Measurements from ENCODE around the gene EMX1. TPM values are rescaled to one million over a fixed set of nuclear protein-coding genes. Genes with fewer than 3 reads are reported as not detected.

The EMX1 gene
- total and polyA plus RNA-seq, 12 donors, result 0.01 to 0.07 TPM; not detected in 10

DNA sequence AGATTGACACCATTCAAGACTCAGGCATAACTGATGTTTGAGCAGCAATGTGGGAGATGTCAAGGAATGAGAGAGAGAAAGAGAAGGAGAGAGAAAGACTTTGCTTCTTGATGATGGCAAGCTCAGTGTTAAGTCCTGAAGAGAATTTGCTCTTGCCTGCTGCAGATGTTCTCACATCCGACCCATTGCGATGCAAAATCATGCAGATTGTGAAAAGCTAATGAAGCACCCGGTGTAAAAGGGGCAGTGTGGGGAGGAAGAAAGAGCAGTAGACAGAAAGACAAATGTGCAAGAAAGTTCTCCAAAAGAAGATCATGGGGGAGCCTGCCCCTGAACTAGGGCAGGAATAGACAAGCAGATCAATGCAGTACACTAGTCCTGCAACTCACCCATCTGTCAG lies 57.7 kb downstream of the EMX1 start:
- Histone ChIP-seq H3K27me3 (no peaks in the 10 kb centered on the region), H3K27ac (no peak overlapping the region), H3K36me3 (peaks cover 0 to 18% (median 0%) of the 10 kb centered on the region in 9 donors), H3K9me3 (no peaks in the 10 kb centered on the region), H3K4me1 (peaks cover 0 to 14% (median 4%) of the 10 kb centered on the region in 9 donors), H3K4me3 (no peak overlapping the region)
- ATAC-seq (no peak), DNase-seq (no peak)
- 69 to 73% methylated on average over 3 of the region's 3 CpGs for WGBS, 2 donors
- TF ChIP-seq, protein P1, sequence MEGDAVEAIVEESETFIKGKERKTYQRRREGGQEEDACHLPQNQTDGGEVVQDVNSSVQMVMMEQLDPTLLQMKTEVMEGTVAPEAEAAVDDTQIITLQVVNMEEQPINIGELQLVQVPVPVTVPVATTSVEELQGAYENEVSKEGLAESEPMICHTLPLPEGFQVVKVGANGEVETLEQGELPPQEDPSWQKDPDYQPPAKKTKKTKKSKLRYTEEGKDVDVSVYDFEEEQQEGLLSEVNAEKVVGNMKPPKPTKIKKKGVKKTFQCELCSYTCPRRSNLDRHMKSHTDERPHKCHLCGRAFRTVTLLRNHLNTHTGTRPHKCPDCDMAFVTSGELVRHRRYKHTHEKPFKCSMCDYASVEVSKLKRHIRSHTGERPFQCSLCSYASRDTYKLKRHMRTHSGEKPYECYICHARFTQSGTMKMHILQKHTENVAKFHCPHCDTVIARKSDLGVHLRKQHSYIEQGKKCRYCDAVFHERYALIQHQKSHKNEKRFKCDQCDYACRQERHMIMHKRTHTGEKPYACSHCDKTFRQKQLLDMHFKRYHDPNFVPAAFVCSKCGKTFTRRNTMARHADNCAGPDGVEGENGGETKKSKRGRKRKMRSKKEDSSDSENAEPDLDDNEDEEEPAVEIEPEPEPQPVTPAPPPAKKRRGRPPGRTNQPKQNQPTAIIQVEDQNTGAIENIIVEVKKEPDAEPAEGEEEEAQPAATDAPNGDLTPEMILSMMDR (IDR thresholded peaks at IDR 0.05), result no peak
- intact Hi-C loops (cut with DNase I), result loop anchor here in 3 of 10 donors (2.0 to 10.0 kb wide), 2 partner anchors 38 to 80 kb away; no protein-coding TSS in a partner anchor

DNA sequence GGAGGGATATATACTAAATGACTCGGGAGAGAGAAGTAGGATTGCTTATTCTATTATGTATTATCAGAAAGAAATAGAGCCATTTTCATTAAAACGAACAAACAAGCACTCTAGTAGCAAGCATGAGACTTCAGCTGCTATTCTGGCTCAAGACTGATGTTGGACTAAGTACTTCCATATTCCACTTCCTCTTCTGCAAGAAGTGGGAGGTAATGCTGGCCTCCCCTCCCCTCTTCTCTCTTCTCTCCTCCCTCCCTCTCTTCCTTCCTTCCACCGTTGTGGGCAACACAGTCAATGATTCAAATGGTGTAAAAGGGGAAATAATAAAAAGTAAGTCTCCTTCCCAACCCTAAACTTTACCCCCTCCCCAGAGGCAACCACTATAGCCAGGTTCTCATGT lies 62.6 kb downstream of the EMX1 start:
- TF ChIP-seq, protein P1 (IDR thresholded peaks at IDR 0.05), result no peak
- H3K4me1 ChIP-seq, result peaks cover 10 to 50% (median 33%) of the 10 kb centered on the region in 9 donors
- H3K4me3 ChIP-seq, result no peak overlapping the region
- H3K9me3 ChIP-seq, result no peaks in the 10 kb centered on the region
- H3K27me3 ChIP-seq, result no peaks in the 10 kb centered on the region
- peaks cover 0 to 17% (median 0%) of the 10 kb centered on the region in 9 donors for H3K36me3 ChIP-seq
- DNase-seq, result no peak
- no peak overlapping the region for H3K27ac ChIP-seq
- WGBS, 2 donors, result 55 to 72% methylated on average over 3 of the region's 3 CpGs
- intact Hi-C loops (cut with DNase I), result loop anchor here in 3 of 10 donors (5.0 to 10.0 kb wide), 2 partner anchors 85 to 92 kb away; partner anchors contain the start of gene SFXN5 (in 1 of the 3)
- peak in 1 of 8 donors; percentile 15 for ATAC-seq

DNA sequence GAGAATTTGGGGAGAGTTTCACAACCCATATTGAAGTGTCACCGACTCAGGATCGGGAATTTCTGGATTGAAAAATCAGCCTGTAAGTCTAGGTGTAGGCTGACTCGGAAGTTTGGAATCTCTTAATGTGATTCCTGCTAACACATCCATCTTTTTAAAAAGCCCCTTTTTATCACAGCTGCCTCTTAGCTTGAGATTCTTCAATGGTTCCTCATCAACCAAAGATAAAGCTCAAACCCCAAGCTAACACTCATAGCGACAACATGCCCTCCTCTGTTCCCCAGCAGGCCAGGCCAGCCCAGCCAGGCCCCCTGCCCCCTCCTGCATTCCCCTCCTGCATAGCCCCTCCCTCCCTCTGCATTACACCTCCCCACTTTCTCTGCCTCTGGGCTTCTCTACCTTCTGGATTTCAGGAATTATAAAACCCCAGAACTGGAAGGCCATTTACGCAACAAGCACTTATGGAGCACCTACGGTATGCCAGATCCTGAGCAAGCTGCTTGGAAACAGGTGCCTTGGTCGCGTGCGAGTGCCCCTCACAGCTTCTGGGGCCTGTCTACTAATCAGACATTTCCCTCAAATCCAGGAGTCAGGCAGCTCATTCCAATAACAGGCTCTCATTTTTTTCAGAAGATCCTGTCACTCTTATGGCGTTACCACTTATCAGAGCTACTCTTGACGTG lies 63.4 kb downstream of the EMX1 start:
- DNase-seq (no peak), ATAC-seq (no peak)
- Histone ChIP-seq H3K27ac (peak overlapping the region in 5 of 10 donors; percentile 10 to 41 (median 19)), H3K9me3 (no peaks in the 10 kb centered on the region), H3K4me3 (no peak overlapping the region), H3K4me1 (peaks cover 12 to 57% (median 38%) of the 10 kb centered on the region in 9 donors), H3K27me3 (no peaks in the 10 kb centered on the region), H3K36me3 (peaks cover 0 to 9% (median 0%) of the 10 kb centered on the region in 9 donors)
- TF ChIP-seq, protein P1 (IDR thresholded peaks at IDR 0.05), result no peak
- 83 to 84% methylated on average over 11 of the region's 11 CpGs for WGBS, 2 donors
- intact Hi-C loops (cut with DNase I), result loop anchor here in 1 of 10 donors (5.0 kb wide), 1 partner anchor 92 kb away; the partner anchor contains the start of gene SFXN5

DNA sequence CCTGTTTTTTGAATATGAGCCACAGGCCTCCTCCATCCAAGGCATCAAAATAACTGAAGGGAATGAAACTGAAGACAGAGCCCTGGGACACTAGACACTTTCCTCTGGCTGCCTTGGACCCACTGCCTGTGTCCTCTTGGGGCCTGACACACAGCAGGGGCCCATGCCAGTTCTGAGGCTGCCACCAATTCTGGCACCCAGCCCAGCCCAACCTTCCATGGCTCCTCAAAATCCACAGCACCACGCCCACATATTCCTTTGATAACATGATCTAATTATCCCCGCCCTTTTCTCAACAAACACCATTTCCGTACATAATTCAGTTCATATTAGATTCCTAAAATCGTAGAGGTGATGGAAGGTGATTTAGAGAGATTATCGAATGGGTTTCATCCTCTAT lies 64.2 kb downstream of the EMX1 start:
- 94 to 95% methylated on average over 5 of the region's 5 CpGs for WGBS, 2 donors

More for the DNA sequence above, 64.2 kb downstream of the EMX1 start:
- Histone ChIP-seq H3K27me3 (no peaks in the 10 kb centered on the region), H3K4me3 (no peak overlapping the region), H3K9me3 (no peaks in the 10 kb centered on the region), H3K4me1 (peaks cover 18 to 66% (median 46%) of the 10 kb centered on the region in 9 donors), H3K36me3 (peaks cover 0 to 10% (median 0%) of the 10 kb centered on the region in 9 donors), H3K27ac (peak overlapping the region in 4 of 10 donors; percentile 15 to 52 (median 40))
- ATAC-seq, result no peak
- DNase-seq, result no peak
- TF ChIP-seq, protein P1 (IDR thresholded peaks at IDR 0.05), result no peak
- intact Hi-C loops (cut with DNase I), result loop anchor here in 1 of 10 donors (5.0 kb wide), 1 partner anchor 91 kb away; the partner anchor contains the start of gene SFXN5
